Stimulated activated CD4-positive, alpha-beta T cell treated with anti-CD3 and anti-CD28 coated beads, Interleukin-1b, Interleukin-23, amount 100 ng/mL, for 4 hours (primary cell): ENCODE measurements around the gene IL1RAP.
"Not testable (repeated sequence)": the region's sequence is repeated elsewhere in the genome, so short reads cannot be mapped to it uniquely, and the experiment has no call there.

ENCODE experiments used
- DNase-seq, 2 donors: peaks; one replicate each; pipeline ENCODE4 v3.0.0-alpha.2; 2020; ENCODE audit warnings: low read depth in 2 of 2

The IL1RAP gene

DNA sequence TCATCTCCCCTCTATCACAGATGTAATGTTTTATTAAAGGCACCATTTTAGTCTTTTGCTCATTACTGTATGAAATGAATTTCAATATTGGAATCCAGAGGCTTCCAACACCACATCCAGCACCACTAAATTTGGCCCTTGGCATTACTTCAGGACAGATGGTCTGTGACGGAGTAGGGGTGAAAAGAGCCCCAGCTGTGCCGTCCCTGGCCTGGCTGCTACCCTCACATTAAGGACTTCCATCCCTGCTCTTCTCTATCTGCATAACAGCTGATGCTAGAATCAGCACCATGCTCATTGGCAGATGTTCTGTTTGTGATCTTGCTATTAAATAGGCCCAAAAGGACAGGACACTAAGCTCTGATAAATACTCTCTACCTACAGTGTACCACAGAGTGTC lies 152.9 kb downstream of the IL1RAP start:
- DNase-seq = no peak

DNA sequence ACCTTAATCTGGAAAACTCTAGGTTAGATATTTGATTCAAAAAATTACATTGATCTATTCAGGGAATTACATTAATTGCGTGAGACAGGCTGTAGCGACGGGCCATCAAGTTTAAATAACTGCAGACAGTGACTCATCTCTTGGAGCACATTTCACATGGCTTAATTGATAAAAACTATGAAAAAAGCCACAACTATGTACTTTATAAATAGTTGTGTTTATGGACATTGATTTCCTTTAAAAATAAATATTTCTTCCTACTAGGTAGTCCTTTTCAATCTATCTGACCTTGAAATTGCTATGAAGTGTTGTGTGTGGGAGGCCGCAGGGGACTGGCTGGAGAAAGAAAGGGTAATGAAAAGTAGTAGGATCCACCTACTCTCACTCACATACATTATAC lies 157.8 kb downstream of the IL1RAP start:
- DNase-seq = no peak

DNA sequence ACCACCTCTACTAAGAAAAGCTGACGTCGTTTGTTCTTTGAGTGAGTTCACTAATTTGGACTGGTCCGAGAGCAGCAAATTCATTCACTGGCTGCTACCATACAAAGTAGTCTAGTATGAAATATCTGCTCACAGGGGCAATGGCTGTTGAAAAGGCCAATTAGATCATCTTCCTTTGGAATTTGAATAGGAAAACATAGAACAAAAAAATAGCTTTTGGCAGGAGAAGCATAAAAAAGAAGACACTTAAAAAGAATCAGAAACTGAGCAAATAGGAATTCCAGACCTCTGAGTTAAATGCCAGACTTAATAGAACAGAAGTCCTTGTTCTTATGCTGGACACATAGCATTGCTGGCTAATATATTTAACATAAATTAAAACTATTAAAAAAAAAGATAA lies 159.3 kb downstream of the IL1RAP start:
- no peak for DNase-seq

DNA sequence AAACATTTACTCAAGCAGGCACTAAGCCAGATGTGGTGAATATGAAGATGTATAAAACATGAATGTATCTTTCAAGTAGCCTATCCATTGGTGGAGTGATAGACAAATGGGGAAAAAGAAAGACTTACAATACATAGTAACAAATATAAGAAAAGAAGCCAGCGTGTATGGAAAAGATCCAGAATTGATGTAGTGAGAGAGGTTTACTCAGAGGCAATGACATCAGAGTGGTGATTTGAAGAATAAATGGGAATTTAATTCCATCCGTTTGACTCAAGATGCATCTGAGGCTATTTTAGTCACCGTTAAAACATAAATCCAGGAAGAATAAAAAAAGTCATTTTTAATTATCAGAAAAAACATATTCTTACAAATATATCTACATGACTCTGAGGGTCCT lies 162.6 kb downstream of the IL1RAP start:
- DNase-seq = no peak

DNA sequence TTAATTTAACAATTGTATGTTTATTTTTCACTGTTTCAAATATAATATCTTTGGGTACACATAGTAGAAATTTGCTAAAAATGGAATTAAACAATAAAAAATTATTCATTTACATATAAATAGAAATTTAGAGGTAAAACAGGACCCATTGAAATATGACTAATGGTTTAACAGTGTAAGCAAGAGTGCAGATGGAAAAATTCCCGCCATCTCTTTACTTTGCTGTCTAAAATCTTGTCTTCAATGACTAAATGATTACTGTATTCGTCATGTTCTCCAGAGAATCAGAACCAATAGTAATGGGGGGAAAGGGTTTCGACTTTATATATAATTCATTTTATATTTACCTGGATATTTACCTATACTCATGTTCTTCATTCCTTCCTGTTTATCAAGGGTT lies 163.1 kb downstream of the IL1RAP start:
- no peak for DNase-seq

DNA sequence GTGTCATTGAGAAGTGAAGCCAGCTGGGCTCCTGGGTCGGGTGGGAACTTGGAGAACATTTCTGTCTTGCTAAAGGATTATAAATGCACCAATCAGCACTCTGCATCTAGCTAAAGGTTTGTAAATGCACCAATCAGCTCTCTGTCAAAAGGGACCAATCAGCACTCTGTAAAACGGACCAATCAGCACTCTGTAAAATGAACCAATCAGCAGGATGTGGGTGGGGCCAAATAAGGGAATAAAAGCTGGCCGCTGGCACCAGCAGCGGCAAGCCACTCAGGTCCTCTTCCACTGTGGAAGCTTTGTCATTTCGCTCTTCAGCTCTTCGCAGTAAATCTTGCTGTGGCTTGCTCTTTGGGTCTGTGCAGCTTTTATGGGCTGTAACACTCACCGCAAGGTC lies 164.0 kb downstream of the IL1RAP start:
- not testable (repeated sequence) for DNase-seq

DNA sequence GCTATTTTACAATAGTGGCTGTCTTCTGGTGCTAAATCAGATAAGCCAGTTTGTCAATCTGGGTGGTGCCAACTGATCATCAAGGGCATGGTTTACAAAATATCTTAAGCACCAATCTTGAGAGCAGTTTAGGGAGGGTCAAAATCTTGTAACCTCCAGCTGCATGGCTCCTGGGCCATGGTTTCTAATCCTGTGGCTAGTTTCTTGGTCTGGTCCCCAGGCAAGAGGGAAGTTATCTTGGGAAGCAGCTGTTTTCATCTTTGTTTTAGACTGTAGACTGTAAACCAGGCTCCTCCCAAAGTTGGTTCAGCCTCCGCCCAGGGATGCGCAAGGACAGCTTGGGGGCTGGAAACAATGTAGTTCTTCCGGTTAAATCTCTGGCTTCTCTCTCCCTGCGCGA lies 166.8 kb downstream of the IL1RAP start:
- no peak for DNase-seq

DNA sequence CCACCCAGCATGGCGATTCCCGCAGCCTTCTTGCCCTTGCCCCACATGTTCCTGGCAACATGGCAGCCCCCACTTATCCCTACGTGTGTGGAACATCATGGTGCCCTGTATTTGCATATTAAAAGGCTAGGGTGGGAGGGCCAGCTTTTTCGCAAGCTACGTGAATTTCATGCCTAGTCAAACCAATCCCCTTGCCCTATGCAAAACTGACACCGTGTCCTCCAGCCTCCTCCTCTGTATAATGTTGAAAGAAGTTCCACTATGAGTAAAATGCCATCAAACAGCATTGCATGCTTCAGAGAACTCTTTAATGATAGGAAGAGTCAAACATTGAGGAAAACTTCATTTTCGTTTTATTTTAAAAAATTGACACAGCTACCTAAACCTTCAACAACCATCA lies 170.9 kb downstream of the IL1RAP start:
- DNase-seq = no peak

DNA sequence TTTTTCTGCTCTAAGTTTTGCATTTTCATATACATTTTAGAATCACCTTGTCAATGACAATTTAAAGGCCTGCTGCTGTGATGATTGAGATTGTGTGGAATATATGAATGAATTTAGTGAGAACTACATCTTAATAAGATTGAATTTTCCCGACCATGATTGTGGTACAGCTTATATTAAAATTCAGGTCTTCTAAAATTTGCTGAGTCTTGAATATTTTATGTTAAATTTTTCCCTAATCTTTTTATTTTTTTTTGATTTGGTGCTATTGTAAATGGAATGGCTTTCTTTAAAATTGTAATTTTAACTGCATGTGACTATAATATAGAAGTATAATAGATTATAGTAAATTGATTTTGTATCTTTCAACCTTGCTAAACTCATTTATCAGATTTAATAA lies 172.1 kb downstream of the IL1RAP start:
- no peak for DNase-seq

DNA sequence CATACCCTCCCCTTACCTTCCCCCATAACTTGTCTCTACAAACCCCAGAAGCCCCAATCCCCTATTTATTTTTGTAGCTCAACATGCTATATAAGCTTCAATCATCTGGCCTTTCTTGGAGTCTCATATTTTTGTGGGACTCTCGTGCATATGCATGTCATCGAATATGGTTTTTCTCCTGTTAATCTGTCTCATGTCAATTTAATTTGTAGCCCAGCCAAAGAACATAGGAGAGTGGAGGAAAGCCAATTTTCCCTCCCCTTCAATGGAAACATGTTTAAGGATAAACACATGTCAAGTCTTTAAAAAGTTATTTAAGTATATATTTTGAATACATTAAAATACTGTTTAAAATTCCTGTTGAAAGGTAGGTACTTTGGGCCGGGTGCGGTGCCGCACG lies 176.4 kb downstream of the IL1RAP start:
- no peak for DNase-seq

DNA sequence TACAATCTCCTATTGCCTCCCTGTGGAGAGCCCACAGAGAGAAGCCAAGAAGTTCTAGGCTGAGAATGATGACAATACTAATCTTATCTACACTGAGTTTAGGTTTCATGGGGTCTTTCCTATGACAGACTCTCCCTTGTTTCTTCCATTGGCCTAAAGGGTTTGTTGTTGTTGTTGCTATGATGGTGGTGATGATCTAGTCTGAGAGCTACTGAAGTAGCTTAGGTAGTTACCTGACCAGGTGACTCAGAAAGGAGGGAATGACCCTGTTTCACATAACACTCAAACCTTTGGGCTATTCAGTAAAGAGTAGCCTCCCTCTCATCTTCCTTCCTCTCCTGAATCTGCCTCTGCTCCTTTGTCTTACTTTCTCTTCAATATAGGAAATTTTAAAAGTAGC lies 178.4 kb downstream of the IL1RAP start:
- no peak for DNase-seq

DNA sequence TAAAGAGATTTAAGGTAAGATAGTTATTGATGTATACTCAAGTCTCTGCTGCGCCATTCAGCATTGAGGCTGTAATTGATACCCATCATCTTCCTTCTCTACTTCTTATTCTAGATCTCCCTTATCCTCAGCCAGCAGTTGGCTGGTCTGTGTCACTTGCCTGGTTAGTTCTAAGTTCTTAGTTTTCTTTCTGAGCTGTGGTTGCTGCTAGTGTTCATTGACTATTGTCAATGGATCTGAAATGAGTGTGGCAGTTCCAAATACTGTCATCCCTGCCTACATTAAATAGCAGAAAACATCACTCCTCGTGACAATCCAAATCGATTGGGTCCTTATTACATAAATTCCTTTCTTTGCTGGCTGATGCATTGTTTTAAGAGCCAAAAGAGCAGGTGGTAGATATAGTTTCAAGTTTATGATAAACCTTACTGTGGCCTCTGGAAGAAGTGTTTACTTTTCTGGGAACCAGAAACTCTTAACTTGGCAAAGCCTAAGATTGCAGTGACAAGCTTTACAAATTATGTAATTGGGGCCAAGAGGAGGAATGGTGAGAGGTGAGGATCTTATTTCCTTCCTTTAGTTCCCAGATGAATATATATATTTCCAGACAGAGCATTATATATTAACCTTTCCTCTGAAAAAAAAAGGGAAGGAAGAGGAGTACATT lies 180.6 kb downstream of the IL1RAP start:
- DNase-seq = no peak

DNA sequence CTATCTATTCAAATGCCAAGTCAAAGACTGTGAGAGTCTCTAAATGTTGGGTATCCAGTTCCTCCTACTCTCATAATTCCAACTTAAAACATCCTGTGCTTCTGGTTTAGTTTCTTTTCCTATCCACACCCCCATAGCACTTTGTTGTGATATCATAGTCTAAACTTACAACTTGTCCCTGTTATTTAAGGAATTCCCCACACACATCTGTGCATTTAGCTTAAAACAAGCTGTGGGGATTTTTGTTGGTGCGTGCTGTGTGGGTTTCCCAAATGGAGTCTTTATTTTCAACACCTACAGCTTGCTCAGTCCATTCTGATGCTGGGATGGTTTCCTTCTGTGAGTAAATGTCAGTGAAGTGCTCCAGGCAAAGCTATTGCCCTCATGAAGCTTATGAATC lies 181.3 kb downstream of the IL1RAP start:
- DNase-seq = no peak

DNA sequence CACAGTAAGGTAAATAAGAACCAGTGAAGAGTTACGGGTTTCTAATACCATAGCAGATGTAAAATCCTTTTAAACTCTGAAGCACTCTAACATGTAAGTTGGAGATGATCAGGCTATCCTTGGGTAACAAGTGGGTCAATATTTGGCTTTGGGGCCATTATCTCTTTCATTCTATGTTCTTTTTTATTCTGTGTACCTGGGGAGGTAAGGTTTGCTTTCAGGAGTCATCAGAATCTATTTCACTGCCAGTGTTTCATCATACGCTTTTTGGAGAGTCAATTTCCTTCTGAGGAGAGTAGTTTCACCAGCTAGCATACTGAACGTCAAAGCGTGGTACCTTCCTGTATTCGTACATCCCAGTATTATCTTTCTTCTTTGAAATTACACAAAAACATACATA lies 182.1 kb downstream of the IL1RAP start:
- no peak for DNase-seq

DNA sequence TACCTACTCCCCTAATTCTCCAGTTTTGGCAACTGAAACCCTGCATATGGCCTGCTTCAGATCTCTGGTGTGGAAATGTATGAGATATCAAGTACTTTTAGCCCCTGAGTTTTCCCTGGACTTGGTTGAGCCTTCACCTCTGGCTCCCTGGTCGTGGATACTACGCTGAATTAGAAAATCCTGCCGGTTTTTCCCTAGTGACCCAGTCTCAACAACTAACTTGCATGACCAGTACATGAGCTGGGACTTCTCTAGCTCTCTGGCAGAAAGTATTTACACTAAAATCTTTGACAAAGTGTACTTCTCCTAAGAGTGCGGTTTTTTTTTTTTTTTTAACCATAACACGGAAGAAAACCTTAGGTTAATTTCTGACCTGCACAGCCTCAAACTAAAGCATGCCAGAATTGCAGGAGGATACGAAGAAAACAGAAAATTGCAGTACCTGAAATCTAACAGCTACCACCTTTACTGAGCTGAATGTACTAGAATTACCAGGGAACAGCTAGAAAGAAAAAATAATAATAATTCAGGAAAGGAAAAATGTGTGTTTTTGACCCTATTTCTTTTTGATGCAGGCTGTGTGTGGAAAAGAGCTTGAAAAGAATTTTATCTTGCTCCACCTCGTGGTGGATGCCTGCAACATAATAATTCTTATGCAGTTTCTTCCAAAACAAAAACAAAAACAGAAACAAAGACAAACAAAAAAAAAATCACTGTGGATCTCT lies 183.1 kb downstream of the IL1RAP start:
- DNase-seq = no peak

DNA sequence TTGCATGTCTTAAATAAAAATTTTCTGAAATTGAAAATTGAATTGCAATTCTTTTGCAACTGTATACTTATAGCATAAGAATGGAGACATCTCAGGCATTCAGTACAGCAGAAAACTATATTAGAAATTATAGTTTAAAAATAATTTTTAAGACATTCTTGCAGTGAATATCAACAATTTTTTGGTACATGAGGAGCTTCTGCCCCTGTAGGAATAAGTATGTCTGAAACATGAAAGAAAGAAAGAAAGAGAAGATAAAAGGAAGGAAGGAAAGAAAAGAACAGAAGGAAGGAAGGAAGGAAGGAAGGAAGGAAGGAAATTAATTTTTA lies 183.6 kb downstream of the IL1RAP start:
- no peak for DNase-seq

DNA sequence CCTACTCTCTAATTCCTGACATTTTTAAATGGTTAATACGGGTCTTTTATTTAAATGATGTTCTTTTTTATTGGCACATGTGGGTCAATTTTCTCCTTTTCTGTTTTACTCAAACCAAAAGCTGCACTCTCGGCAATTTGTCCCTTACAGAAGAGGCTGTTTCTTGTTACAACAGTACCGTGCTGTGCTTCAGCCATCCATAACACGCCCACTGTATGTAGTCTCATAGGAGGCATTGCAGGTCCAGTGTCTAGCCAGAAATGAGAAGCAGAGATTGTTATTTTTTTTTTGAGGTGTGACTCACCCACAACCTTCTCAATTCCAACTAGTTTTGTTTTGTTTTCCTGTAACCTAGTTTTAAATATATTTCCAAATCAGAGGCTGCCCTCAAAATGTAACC lies 184.0 kb downstream of the IL1RAP start:
- no peak for DNase-seq

DNA sequence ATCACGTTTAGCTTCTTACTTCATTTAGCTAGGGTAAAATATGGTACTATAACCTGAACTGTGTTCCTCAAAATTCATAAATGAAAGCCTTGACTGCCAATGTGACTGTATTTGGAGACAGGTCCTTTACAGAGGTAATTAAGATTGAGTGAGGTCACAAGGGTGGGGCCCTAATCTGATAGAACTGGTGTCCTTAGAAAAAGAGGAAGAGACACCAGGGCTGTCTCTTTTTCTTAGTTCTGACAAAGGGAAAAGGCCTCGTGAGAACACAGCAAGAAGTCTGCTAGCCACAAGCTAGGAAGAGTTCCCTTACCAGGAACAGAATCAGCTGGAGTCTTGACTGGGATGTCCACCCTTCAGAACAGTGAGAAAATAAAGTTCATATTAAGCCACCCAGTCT lies 185.9 kb downstream of the IL1RAP start:
- no peak for DNase-seq

DNA sequence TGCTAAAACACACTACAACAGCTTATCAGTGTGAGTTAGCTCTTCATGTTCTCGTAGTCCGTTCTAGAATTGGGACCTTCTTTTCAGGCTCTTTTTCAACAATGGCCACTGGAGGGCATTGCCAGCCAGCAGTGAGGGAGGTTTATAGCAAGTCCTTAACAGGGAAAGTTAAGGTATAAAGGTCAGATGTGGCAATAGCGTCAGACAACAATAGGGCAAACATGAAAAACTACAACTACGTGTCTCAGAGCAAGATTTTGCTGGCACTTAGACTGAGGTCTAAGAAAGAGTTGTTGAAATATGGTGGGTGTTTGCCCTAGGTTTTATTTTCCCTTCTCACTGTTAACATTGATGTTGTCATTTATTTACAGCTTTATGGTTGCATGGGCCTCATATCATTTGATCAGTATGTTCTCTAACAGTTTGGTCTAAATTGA lies 187.2 kb downstream of the IL1RAP start:
- DNase-seq = no peak

DNA sequence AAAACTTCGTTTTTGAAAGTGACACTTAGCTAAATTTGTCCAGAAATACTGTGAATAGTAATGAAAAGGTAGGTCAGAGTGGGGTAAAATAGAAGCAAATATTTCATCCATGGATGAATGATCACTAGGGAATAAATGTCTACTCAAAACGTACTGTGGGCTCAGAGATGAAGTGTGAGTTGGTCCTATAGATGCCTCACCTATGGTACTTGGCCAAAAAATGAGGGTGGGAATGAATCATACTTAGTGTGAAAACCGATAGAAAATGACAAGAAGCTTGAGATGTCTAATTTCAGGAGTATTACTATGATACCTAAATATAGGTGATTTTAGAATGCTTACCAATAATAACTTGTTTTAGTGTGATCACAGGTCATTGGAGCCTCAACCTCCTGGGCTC lies 192.7 kb downstream of the IL1RAP start:
- no peak for DNase-seq
